K562 (cell line): ENCODE results near the gene FOXJ2. TPM values are rescaled to one million over a fixed set of nuclear protein-coding genes. Genes with fewer than 3 reads are reported as not detected.

ENCODE experiments used
- ATF2 ChIP-seq: sonication (generic); formaldehyde crosslinking; IDR thresholded peaks from 2 replicates; pipeline ENCODE4 v1.8.1; 2022; ENCODE audit warnings: missing genetic modification reagents
- CREB5 ChIP-seq: fragments of 250-450 bp; sonication (Bioruptor Pico); IDR thresholded peaks from 2 replicates; pipeline ENCODE4 v1.5.0; 2020; ENCODE audit warnings: mild to moderate bottlenecking
- FOXA1 ChIP-seq: fragments of 450-650 bp; IDR thresholded peaks from 2 replicates; pipeline ENCODE4 v1.6.1; 2016; ENCODE audit warnings: mild to moderate bottlenecking, borderline replicate concordance
- FOXA3 ChIP-seq, 2 experiments: fragments of 450-650 bp in 1 of 2; sonication (generic) in 1 of 2; formaldehyde crosslinking; IDR thresholded peaks in 1 of 2; conservative IDR thresholded peaks in 1 of 2; 2 replicates each; pipeline versions ENCODE4 v1.4.0 to v1.8.0; 2020 to 2022; ENCODE audit warnings: mild to moderate bottlenecking in 2 of 2, missing genetic modification reagents in 1 of 2
- FOXP1 ChIP-seq: sonication (generic); formaldehyde crosslinking; IDR thresholded peaks from 2 replicates; pipeline ENCODE4 v1.8.0; 2022; ENCODE audit warnings: mild to moderate bottlenecking, missing genetic modification reagents
- GMEB1 ChIP-seq: fragments of 250-450 bp; sonication (Bioruptor Pico); IDR thresholded peaks from 2 replicates; pipeline ENCODE4 v1.4.0; 2020; ENCODE audit warnings: mild to moderate bottlenecking
- HDAC2 ChIP-seq: fragments of 450-650 bp; IDR thresholded peaks from 2 replicates; pipeline ENCODE4 v1.6.1; 2016; ENCODE audit warnings: mild to moderate bottlenecking
- HDAC3 ChIP-seq: fragments of 450-650 bp; IDR thresholded peaks from 2 replicates; pipeline ENCODE4 v1.6.1; 2018; ENCODE audit warnings: borderline replicate concordance, mild to moderate bottlenecking, moderate library complexity; ENCODE audit not compliant: partially characterized antibody
- KLF1 ChIP-seq: fragments of 450-650 bp; IDR thresholded peaks from 2 replicates; pipeline ENCODE4 v1.6.1; 2016; ENCODE audit warnings: missing genetic modification characterization, missing compliant biosample characterization
- MECOM ChIP-seq: fragments of 250-450 bp; sonication (Bioruptor Pico); IDR thresholded peaks from 2 replicates; pipeline ENCODE4 v1.8.0; 2022; ENCODE audit warnings: inconsistent platforms
- MEF2D ChIP-seq: conservative IDR thresholded peaks from 2 replicates; pipeline ENCODE4 v1.6.1; 2016; ENCODE audit warnings: low read depth, missing genetic modification characterization, missing compliant biosample characterization
- MYNN ChIP-seq, 2 experiments: sonication (generic); formaldehyde crosslinking in 1 of 2; IDR thresholded peaks; 2 replicates each; pipeline versions ENCODE4 v1.5.0 to v1.6.1; 2016 to 2020; ENCODE audit warnings: antibody characterized with exemption in 1 of 2, missing genetic modification reagents in 1 of 2
- NONO ChIP-seq, 2 experiments: fragments of 200-400 bp in 1 of 2; fragments of 450-650 bp in 1 of 2; formaldehyde crosslinking in 1 of 2; IDR thresholded peaks; 2 replicates each; pipeline ENCODE4 v1.6.1; 2017; ENCODE audit warnings: low read depth in 2 of 2, mild to moderate bottlenecking in 2 of 2, moderate library complexity in 2 of 2, low read length in 1 of 2
- PHF8 ChIP-seq: fragments of 200-600 bp; sonication (generic); IDR thresholded peaks from 2 replicates; pipeline ENCODE4 v1.6.1; 2012; ENCODE audit warnings: mixed run types, mild to moderate bottlenecking, inconsistent platforms, low read length, moderate library complexity, borderline replicate concordance
- RBM34 ChIP-seq: fragments of 200-400 bp; formaldehyde crosslinking; IDR thresholded peaks from 2 replicates; pipeline ENCODE4 v1.6.1; 2018; ENCODE audit warnings: low read length, borderline replicate concordance; ENCODE audit not compliant: insufficient read depth
- SRF ChIP-seq, 2 experiments: fragments of 250-450, 450-650 bp in 1 of 2; sonication (Bioruptor Pico) in 1 of 2; sonication (generic) in 1 of 2; formaldehyde crosslinking; IDR thresholded peaks; 2 replicates each; pipeline versions ENCODE4 v1.5.0 to v1.5.1; 2020 to 2022; ENCODE audit warnings: mild to moderate bottlenecking in 1 of 2, missing genetic modification reagents in 1 of 2
- UBTF ChIP-seq, 2 experiments: IDR thresholded peaks; 2 replicates each; pipeline ENCODE4 v1.6.1; 2012; ENCODE audit warnings: improper control_type of control experiment in 2 of 2, low read depth in 2 of 2, low read length in 2 of 2, borderline replicate concordance in 1 of 2
- ZC3H4 ChIP-seq: sonication (generic); formaldehyde crosslinking; IDR thresholded peaks from 2 replicates; pipeline ENCODE4 v1.9.0; 2021; ENCODE audit warnings: missing genetic modification reagents, borderline replicate concordance
- ZFP30 ChIP-seq: fragments of 250-450 bp; sonication (Bioruptor Pico); IDR thresholded peaks from 2 replicates; pipeline ENCODE4 v1.8.0; 2022; ENCODE audit warnings: moderate library complexity, mild to moderate bottlenecking, inconsistent platforms, borderline replicate concordance
- ZNF133 ChIP-seq: fragments of 250-450 bp; sonication (Bioruptor Pico); IDR thresholded peaks from 2 replicates; pipeline ENCODE4 v1.4.0; 2020; ENCODE audit warnings: mild to moderate bottlenecking
- ZNF134 ChIP-seq: fragments of 250-450 bp; sonication (Bioruptor Pico); conservative IDR thresholded peaks from 2 replicates; pipeline ENCODE4 v1.4.0; 2020
- polyA plus RNA-seq, 8 experiments: library from polyadenylated mRNA; depleted of rRNA in 4 of 8; stranded (reverse) in 5 of 8; unstranded in 3 of 8; fragments of >200 nt; fragmentation: Nextera tagmentation in 2 of 8; fragmentation: Illumina TruSeq in 1 of 8; extraction: Ambion mirVana in 2 of 8; extraction: Trizol in 1 of 8; gene quantifications; 2 replicates each; pipeline versions ENCODE4 v1.2.1 to v1.2.3, GENCODE V29; 2011 to 2014; ENCODE audit warnings: inconsistent platforms in 1 of 8, missing spikeins in 1 of 8
- total RNA-seq, 7 experiments: library from RNA; depleted of rRNA in 6 of 7; stranded (reverse); fragments of >200 nt in 6 of 7; fragmentation: Illumina TruSeq in 2 of 7; extraction: Trizol in 2 of 7; gene quantifications; 2 replicates each; pipeline versions ENCODE4 v1.2.1 to v1.2.3, GENCODE V29; 2011 to 2021; ENCODE audit warnings: low replicate concordance in 1 of 7

FOXJ2 gene
- total and polyA plus RNA-seq, 9 of the 15 experiments (the other 6 are each of a cell fraction or from before 2014, with no cell fraction given) = 1.0 to 7.5 (median 2.4) TPM

GRCh38 chr12:8026291-8026900 lies 6.1 kb upstream of the FOXJ2 start (continued):
- TF ChIP-seq UBTF (IDR thresholded peaks at IDR 0.05; ENCODE audit: borderline replicate concordance in 1 of 2, low read depth in 2 of 2, low read length in 2 of 2) (no peak), ZC3H4 (CRISPR knock-in tag) (no peak), ZNF134 (no peak), KLF1 (tag) (no peak), FOXP1 (CRISPR knock-in tag) (no peak), MECOM (no peak), ATF2 (CRISPR knock-in tag) (no peak), NONO (IDR thresholded peaks at IDR 0.05; ENCODE audit: low read depth in 2 of 2, low read length in 1 of 2) (no peak), ZFP30 (no peak), HDAC2 (no peak), RBM34 (no peak), GMEB1 (CRISPR knock-in tag) (no peak), CREB5 (CRISPR knock-in tag) (no peak), MEF2D (tag) (no peak), ZNF133 (no peak), PHF8 (peak; percentile 47; the same call in 1 of the 2 replicates), MYNN (IDR thresholded peaks at IDR 0.05) (no peak), MYNN (CRISPR knock-in tag; IDR thresholded peaks at IDR 0.05) (no peak), HDAC3 (peak; percentile 22), FOXA1 (no peak), FOXA3 (CRISPR knock-in tag; conservative IDR thresholded peaks at IDR 0.05 in 1 of 2, IDR thresholded peaks at IDR 0.05 in 1 of 2) (no peak; a peak in 1 of 4 replicates), SRF (CRISPR knock-in tag; IDR thresholded peaks at IDR 0.05) (0 out of 4 replicates have a peak, but pooled peaks of 1 of the 2 experiments have one; percentile 20)
